Measurements from ENCODE around the gene DCTPP1.
"Not testable (repeated sequence)": the region's sequence is repeated elsewhere in the genome, so short reads cannot be mapped to it uniquely, and the experiment has no call there.

Gene DCTPP1

DNA sequence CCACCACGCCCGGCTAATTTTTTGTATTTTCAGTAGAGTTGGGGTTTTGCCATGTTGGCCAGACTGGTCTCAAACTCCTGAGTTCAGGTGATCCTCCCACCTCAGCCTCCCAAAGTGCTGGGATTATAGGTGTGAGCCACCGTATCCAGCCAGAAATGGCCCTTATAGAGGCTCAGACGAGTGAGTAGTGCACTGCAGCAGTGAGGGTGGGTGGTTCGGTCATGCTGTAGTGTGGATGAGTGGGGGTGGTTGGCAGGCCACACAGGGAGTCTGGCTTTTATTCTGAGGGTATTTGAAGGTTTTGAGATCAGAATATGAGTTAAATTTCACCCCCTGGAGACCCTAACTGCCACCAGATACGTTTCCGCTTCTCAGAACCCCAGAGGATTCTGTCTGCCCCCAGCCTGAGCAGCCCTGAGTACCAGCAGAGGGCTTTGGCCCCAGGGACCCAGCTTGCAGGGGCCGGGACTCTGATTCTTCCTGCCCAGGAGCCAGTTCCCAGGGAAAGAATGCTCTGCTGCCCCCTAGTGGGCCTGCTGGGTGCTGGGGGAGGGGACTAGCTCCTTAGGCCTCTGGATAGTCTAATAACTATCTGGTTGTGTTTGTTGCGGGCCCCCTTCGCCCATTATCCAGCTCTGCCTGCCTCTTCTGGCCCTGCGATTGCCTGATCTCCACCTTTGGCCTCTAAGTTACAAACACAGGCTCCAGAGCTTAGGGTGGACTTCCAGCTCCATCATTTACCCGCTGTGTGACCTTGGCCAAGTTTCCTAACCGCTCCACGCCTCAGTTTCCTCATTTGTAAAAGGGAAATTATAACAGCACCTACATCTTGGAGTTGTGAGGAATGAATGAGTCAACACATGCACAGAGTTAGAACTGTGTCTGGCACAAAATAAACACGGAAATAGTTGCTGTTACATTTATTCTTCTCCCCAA lies 20.4 kb downstream of the DCTPP1 start:
- DNase-seq = peak; percentile 95

DNA sequence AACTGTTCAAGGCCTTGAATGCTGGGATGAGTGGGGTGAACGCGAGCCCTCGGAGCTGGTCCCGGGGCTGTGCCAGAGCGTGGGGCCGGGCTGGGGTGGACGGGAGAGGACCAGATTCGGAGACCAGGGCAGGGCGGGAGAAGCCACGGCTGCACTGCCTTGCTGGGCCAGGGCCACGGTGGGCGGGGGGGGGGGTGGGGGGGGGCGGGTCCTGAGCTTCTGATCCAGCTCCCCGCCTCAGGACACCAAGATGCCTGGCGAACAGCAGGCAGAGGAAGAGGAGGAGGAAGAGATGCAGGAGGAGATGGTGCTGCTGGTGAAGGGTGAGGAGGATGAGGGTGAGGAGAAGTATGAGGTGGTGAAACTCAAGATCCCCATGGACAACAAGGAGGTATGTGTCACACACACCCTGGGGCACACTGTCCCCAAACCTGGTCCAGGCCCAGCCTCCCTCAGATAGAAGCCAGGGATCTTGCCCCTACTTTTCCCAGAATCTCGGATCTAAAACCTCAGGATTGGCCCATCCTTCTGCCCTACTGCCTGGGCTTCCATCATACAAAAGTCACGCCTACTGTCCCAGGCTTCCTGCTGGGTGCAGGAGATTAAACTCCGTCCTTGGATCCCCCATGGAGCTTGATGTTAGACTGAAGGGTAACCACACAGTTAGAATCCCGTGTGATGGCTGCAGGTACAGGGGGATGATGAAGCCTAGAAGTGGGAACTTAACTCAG lies 21.9 kb downstream of the DCTPP1 start:
- DNase-seq = no peak

DNA sequence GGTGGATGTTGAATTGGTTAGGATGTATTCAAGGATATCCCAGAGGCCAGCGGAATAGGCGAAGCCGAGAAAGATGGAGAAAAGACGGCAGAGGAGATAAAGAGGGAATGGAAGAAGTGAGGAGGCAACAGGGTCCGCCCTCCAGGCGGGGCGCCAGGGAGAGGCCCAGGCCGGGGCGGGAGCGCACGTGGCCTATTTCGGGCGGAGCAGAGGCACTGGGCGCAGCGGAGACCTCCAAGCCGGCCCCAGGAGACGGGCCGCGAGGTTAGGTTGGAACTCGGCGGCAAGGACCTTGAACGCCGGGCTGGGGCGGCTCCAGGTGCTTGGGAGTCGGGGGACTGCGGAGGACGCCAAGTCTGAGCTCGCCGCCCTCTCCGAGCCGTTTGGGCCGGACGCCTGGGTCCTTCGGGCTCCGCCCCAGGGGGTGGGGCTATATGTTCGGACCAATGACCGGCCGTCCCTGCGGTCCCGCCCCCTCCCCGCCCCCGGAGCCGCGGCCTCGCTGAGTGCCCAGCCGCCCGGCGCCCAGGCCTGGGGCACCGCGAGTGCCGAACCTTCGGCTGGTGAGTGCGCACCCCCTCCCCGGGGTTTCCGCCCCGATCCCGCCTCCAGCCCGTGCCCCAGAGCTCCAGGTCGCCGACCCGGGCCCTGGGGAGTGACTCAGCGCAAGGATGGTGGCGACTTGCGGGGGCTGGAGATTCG lies 22.6 kb downstream of the DCTPP1 start, which contains the start of gene ZNF771:
Gene ZNF771 (plus strand): TSS at position 505 of the 702 bp plus-strand sequence. CDS start 448 bp downstream, outside the sequence.
- peak; percentile 97 for DNase-seq

DNA sequence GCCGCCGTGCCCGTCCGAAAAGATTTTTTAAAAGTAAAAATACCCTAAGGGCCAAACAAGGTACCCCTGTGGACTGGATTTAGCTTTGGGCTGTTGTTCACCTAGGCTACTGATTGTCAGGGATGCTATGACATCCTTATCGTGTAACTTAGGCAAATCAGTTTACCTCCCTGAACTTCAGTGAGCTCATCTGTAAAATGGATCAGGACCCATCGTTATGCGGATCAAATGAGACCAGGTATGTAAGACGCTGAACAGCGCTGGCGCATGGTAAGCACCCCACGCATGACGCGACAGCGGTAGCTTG lies 23.1 kb downstream of the DCTPP1 start:
- peak; percentile 33 for DNase-seq

- DNase-seq = no peak
These were observed 27.9 kb downstream of the DCTPP1 start for GRCh38 chr16:30401768-30402425.

GRCh38 chr16:30399435-30400186 lies 30.2 kb downstream of the DCTPP1 start:
- DNase-seq = no peak

GRCh38 chr16:30398661-30399434 lies 31.0 kb downstream of the DCTPP1 start:
- no peak for DNase-seq

DNA sequence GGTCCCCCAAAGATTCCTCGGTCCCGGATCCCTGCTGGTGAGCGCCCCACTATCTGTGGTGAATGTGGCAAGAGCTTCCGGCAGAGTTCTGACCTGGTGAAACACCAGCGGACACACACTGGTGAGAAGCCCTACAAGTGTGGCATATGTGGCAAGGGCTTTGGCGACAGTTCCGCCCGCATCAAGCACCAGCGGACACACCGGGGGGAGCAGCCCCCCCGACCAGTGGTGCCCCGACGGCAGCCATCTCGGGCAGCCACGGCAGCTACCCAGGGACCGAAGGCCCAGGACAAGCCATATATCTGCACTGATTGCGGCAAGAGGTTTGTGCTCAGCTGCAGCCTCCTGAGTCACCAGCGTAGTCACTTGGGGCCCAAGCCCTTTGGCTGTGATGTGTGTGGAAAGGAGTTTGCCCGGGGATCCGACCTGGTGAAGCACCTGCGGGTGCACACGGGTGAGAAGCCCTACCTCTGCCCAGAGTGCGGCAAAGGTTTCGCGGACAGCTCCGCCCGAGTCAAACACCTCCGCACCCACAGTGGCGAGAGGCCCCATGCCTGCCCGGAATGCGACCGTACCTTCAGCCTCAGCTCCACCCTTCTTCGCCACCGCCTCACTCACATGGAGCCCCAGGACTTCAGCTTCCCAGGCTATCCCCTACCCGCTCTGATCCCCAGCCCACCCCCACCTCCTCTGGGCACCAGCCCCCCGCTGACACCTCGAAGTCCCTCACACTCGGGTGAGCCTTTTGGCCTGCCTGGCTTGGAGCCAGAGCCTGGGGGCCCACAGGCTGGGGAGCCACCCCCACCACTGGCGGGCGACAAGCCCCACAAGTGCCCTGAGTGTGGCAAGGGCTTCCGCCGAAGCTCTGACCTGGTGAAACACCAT lies 31.8 kb downstream of the DCTPP1 start:
- DNase-seq = no peak

DNA sequence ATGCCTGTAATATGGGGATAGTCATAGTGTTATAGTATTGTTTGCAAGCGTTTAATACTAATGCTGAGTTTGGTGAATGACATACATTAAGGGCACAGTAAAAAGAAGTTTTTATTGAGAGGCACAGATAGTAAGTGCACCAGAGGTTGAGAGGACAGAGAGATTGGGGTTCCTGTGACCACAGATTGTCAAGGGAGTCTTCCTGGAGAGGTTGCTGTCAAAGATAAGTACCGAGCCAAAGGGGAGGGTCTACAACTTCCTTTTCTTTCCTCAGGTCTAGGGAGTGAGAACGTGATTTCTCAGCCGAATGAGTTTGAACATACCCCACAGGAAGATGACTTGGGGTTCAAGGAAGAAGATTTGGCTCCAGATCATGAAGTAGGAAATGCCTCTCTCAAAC lies 32.8 kb downstream of the DCTPP1 start:
- DNase-seq = no peak

GRCh38 chr16:30396627-30397026 lies 33.2 kb downstream of the DCTPP1 start:
- not testable (repeated sequence) for DNase-seq

GRCh38 chr16:30395992-30396585 lies 33.7 kb downstream of the DCTPP1 start:
- no peak for DNase-seq

- peak; percentile 63 for DNase-seq
These were observed 34.5 kb downstream of the DCTPP1 start, which contains the start of gene ZNF48 for GRCh38 chr16:30395155-30395991. Gene ZNF48 (plus strand): TSS chr16:30395420. CDS start chr16:30395795, 375 bp downstream.

DNA sequence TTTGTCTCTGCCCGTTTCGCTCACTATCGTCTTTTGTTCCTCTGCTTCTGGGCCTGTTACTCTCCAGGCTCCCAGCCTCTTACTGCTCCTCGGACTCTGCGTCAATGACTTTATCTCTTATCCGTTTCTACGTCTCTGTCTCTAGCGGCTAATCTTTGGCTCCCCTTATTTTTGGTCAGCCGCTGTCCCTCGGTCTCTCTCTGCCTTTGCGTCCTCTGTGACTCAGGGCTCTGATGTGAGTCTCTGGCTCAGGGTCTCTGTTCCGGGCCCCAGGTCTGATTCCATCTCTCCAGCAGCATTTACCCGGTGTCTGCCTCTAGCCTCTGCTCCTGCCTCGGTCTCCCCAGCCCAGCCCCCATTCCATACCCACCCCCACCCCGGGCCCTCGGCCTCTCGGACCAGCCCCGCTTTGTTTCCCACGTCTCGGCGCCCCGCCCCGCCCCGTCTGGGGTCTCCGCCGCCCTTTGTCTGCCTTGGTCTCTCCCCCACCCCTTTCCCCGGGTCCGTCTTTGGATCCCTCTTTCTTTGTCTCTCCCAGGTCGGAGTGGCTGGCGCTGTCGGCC lies 35.2 kb downstream of the DCTPP1 start:
- no peak for DNase-seq

DNA sequence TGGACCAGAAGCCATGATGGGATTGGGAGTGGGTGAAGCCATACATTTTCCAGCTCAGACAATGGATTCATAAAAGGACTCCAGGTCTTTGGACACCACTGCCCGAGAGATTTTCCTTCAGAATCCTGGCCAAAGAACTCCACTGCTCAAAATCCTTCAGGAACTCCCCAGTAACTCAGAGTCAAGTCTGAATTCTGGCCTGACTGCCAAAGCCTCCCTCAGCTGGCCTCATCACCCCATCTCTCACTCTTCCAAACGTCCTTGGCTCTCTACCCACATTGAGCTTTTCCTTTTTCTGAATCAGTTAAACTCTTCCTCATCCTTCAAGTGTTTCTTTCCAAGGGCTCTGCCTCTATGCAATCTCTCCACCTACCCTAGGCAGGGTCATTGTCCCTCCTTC lies 46.3 kb downstream of the DCTPP1 start:
- DNase-seq = no peak

DNA sequence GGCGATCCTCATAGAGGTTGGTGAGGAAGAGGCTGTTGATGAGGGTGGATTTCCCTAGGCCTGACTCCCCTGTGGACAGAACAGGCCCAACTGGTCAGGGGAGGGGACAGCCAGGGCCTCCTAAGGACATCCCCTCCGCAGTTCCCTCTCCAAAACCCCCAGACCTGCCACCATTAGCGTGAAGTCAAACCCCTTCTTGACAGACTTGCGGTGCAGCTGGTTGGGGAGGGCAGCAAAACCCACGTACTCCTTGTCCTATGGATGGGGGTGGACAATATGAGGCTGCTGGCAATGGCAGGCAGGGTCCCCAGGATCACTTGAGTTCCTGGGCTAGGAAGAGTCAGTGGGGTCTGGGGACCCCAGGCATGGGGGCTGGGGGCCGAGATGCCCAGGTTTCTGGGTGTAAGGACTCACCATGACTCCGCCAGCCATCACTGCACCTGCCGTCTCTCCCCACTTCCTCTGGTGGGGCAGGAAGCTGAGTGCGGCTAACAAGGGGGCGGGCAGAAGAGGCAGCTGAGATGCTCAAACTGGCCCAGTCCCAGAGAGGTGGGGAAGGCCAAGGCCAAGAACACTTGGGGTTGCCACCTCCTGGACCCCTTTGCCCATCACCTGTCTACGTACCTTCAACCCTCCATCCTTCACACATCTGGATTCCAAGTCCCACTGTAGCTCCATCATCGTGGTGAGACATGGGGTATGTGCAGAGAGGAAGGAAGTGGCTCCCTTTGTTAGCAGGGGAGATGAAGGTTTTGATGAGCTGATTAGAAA lies 47.5 kb downstream of the DCTPP1 start, which contains the start of gene SEPTIN1:
Gene SEPTIN1 (minus strand): TSS at position 451 of the 771 bp plus-strand sequence. CDS start 19 bp downstream, at position 432.
- peak; percentile 89 for DNase-seq

- peak; percentile 72 for DNase-seq
These were observed 48.4 kb downstream of the DCTPP1 start for GRCh38 chr16:30381291-30382041.

DNA sequence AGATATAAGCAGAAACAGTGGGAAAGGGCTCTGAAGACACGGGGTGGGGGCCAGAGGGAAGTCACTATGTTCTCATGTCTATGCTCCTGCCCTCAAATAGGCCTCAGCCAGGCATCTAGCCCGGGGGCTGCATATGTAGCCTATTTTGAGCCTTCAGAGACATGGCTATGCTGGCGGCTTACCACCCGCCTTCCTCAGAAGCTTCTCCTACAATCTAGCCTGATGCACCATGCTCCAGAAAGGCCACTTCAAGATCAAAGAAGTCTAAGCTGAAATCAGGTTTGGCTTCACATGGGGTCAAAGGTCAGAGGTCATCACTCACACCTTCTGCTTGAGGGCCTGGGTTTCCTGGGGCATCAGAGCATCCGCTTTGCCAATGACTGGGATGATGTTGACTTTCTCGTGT lies 49.0 kb downstream of the DCTPP1 start:
- no peak for DNase-seq
